Measurements from ENCODE around the gene ZNF408. TPM values are rescaled to one million over a fixed set of nuclear protein-coding genes. Genes with fewer than 3 reads are reported as not detected.
A peak's percentile ranks its signal among the peaks of the same experiment; 100 is the strongest.

The ZNF408 gene
- total and polyA plus RNA-seq, 2 of the 13 experiments (the other 11 are each of a cell fraction or from before 2014, with no cell fraction given): 11.2 to 12.5 TPM

DNA sequence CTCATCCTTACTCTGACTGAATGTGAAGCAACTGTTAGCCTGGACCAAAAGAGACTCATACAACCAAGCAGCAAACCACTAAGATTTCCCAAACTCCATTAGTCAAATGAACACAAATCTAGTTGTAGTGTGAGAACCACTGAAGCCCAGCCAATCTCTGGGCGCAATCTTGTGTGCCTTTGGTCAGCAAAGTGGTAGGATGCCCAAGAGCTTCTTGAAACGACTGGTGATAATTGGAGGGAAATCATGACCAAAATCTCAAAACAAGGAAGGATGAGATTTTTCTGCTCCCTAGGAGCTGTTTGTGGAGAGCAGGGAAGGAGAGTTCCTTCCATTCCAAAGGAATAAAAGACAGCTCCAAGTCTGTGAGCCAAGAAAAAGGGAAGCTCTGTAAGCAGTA is 42.2 kb downstream of the ZNF408 start:
- H3K79me2 ChIP-seq (ENCODE audit: insufficient read depth, low read length): peaks cover 3% of the 10 kb centered on the region
- H2AFZ ChIP-seq (ENCODE audit: low read length): no peak overlapping the region
- in situ Hi-C loops (cut with HindIII; ENCODE audit: extremely low pct_ligation_motif_present, low pct_unique_long_range_greater_than_20kb): no loop called here
- no peaks in the 10 kb centered on the region for H3K4me1 ChIP-seq (ENCODE audit: insufficient read depth, low read length)
- H3K9ac ChIP-seq (ENCODE audit: insufficient read depth, low read depth, low read length): no peak overlapping the region
- no peak for FAIRE-seq
- H3K36me3 ChIP-seq (replicated peaks in 1 of 2; ENCODE audit: control insufficient read depth in 1 of 2, insufficient read depth in 2 of 2, low read length in 2 of 2): peaks cover 31 to 57% of the 10 kb centered on the region in 2 experiments
- ATAC-seq: no peak
- H3K27ac ChIP-seq (ENCODE audit: extremely low read length, insufficient read depth, low read length): no peak overlapping the region
- TF ChIP-seq NONO (IDR thresholded peaks at IDR 0.05) (no peak), NONO (CRISPR knock-in tag; conservative IDR thresholded peaks at IDR 0.05) (peak; percentile 28; the same call in 1 of the 2 replicates), SETDB1 (CRISPR knock-in tag; IDR thresholded peaks at IDR 0.05; ENCODE audit: borderline replicate concordance) (no peak), PAF1 (CRISPR knock-in tag; IDR thresholded peaks at IDR 0.05) (peak; percentile 88), RBM22 (optimal IDR thresholded peaks at IDR 0.05; ENCODE audit: low read length) (peak; percentile 96), POLR2AphosphoS5 (IDR thresholded peaks at IDR 0.05; ENCODE audit: low read depth, low read length) (0 out of 2 replicates have a peak, but pooled peaks have one; percentile 39), ZC3H13 (CRISPR knock-in tag; IDR thresholded peaks at IDR 0.05) (peak; percentile 66; the same call in 1 of the 2 replicates), FOXA1 (IDR thresholded peaks at IDR 0.05) (no peak), FOXA1 (CRISPR knock-in tag; IDR thresholded peaks at IDR 0.05) (no peak), POLR2G (IDR thresholded peaks at IDR 0.05; ENCODE audit: low read depth, low read length) (peak; percentile 59), MBD4 (IDR thresholded peaks at IDR 0.05; ENCODE audit: borderline replicate concordance, low read length) (0 out of 2 replicates have a peak, but pooled peaks have one; percentile 37)
- no peak overlapping the region for H3K4me2 ChIP-seq (ENCODE audit: low read depth, low read length)
- ChIA-PET POLR2A (interaction anchor here (1.4 to 4.8 kb wide), 8 partner anchors 8 to 68 kb away, joined by 3 to 38 read pairs (median 8); partner anchors contain the start of genes ARHGAP1, F2 and ZNF408), CTCF (ENCODE audit: low intra/inter-chr PET ratio, low total read pairs) (no interaction called here)
- no peaks in the 10 kb centered on the region for H3K27me3 ChIP-seq (ENCODE audit: control insufficient read depth in 1 of 2, insufficient read depth in 2 of 2, low read length in 2 of 2)
- intact Hi-C loops (cut with micrococcal nuclease; ENCODE audit: unreplicated experiment): no loop called here
- H3K4me3 ChIP-seq (replicated peaks in 1 of 3; ENCODE audit: insufficient read depth in 1 of 3, low read depth in 2 of 3, low read length in 3 of 3): no peak overlapping the region
- DNase-seq (ENCODE audit: low spot score): no peak
- WGBS (ENCODE audit: low lambda C conversion rate): 100% methylated on average over 2 of the region's 2 CpGs
- peaks cover 23% of the 10 kb centered on the region for H4K20me1 ChIP-seq (ENCODE audit: insufficient read depth, low read length)
- no peaks in the 10 kb centered on the region for H3K9me3 ChIP-seq (ENCODE audit: low read length)
- BruUV-seq (replicated peaks): no TSS peak
